Endothelial cell of umbilical vein (primary cell): Measurements from ENCODE around the gene TRAPPC12.

Source experiments
- CTCF ChIP-seq, 2 donors: IDR thresholded peaks; 1 replicate in 1 of 2; 2 replicates in 1 of 2; pipeline ENCODE4 v1.5.1; 2011; ENCODE audit warnings: low read length in 2 of 2, mild to moderate bottlenecking in 2 of 2, moderate library complexity in 2 of 2, control low read depth in 1 of 2, inconsistent platforms in 1 of 2, low read depth in 1 of 2; ENCODE audit not compliant: insufficient read depth in 1 of 2; ENCODE audit errors: extremely low read depth in 1 of 2
- EZH2 ChIP-seq: IDR thresholded peaks from 2 replicates; pipeline ENCODE4 v1.6.1; 2012; ENCODE audit warnings: borderline replicate concordance, low read depth, mild to moderate bottlenecking, moderate library complexity, low read length, inconsistent platforms; ENCODE audit not compliant: severe bottlenecking
- FOS ChIP-seq: IDR thresholded peaks from 2 replicates; pipeline ENCODE4 v1.6.1; 2011; ENCODE audit warnings: mild to moderate bottlenecking, low read length, moderate library complexity, borderline replicate concordance; ENCODE audit not compliant: insufficient read depth
- GATA2 ChIP-seq: IDR thresholded peaks from 2 replicates; pipeline ENCODE4 v1.7.0; 2011; ENCODE audit warnings: low read depth, mild to moderate bottlenecking, moderate library complexity, mixed read lengths, low read length; ENCODE audit not compliant: insufficient read length, insufficient read depth
- JUN ChIP-seq: IDR thresholded peaks from 2 replicates; pipeline ENCODE4 v1.6.1; 2011; ENCODE audit warnings: borderline replicate concordance, low read depth; ENCODE audit not compliant: insufficient read length, insufficient read depth
- MAX ChIP-seq: IDR thresholded peaks from 2 replicates; pipeline ENCODE4 v1.6.1; 2011; ENCODE audit not compliant: insufficient read depth, insufficient read length
- MYC ChIP-seq: IDR thresholded peaks from one replicate; pipeline ENCODE4 v1.6.1; 2011; ENCODE audit warnings: mild to moderate bottlenecking, low read depth, low read length
- POLR2A ChIP-seq: IDR thresholded peaks from 2 replicates; pipeline ENCODE4 v1.6.1; 2012; ENCODE audit warnings: low read depth, mild to moderate bottlenecking, control low read depth, low read length
- POLR2AphosphoS5 ChIP-seq: IDR thresholded peaks from 2 replicates; pipeline ENCODE4 v1.6.1; 2012; ENCODE audit warnings: low read depth, mild to moderate bottlenecking, control low read depth, low read length, moderate library complexity; ENCODE audit not compliant: insufficient read depth

- TF ChIP-seq JUN (no peak), CTCF (IDR thresholded peaks at IDR 0.05; ENCODE audit: extremely low read depth in 1 of 2, insufficient read depth in 1 of 2, low read depth in 1 of 2, low read length in 2 of 2) (no peak), MYC (no peak), POLR2A (no peak), EZH2 (no peak), MAX (no peak), POLR2AphosphoS5 (no peak), GATA2 (no peak), FOS (no peak)
Measured at GRCh38 chr2:3446381-3446780, 66.9 kb downstream of the TRAPPC12 start.
